B cell (primary cell): ENCODE measurements around the gene ASTN1. TPM values are rescaled to one million over a fixed set of nuclear protein-coding genes. Genes with fewer than 3 reads are reported as not detected.

Experiments used
- ATAC-seq: fragments of 200-7000 bp; cut with Tn5 transposase; one replicate; pipeline ENCODE4 v1.10.0; 2021; ENCODE audit warnings: low read depth, mild to moderate bottlenecking, moderate number of reproducible peaks, moderate library complexity
- CTCF ChIA-PET: fragments of 350-600 bp; sonication (Branson Sonifier 250); formaldehyde crosslinking; loops from one replicate; lab custom pipeline; 2021; ENCODE audit warnings: antibody characterized with exemption, inconsistent platforms; lab: Charles Lee
- POLR2A ChIA-PET: fragments of 350-600 bp; sonication (Branson Sonifier 250); formaldehyde crosslinking; loops from one replicate; lab custom pipeline; 2021; ENCODE audit warnings: antibody characterized with exemption; lab: Charles Lee
- DNase-seq: peaks from one replicate; pipeline ENCODE4 v3.0.0; 2013
- H2AFZ ChIP-seq: 2 replicates; pipeline ENCODE4 v1.6.1; 2012; ENCODE audit warnings: mild to moderate bottlenecking, low read depth, low read length; ENCODE audit not compliant: insufficient read depth, poor library complexity, severe bottlenecking
- H3K27ac ChIP-seq, 2 donors: 1 replicate in 1 of 2; 2 replicates in 1 of 2; pipeline ENCODE4 v1.5.1; 2012 to 2013; ENCODE audit warnings: low read length in 2 of 2, mild to moderate bottlenecking in 2 of 2, moderate library complexity in 1 of 2
- H3K27me3 ChIP-seq, 4 experiments: fragments of 200-600 bp in 1 of 4; sonication (generic) in 1 of 4; replicated peaks in 1 of 4; 1 replicate in 2 of 4; 2 replicates in 2 of 4; pipeline versions ENCODE4 v1.6.1 to v1.7.0; 2013 to 2016; ENCODE audit warnings: low read length in 3 of 4, mild to moderate bottlenecking in 2 of 4, mixed read lengths in 1 of 4, moderate library complexity in 1 of 4; ENCODE audit not compliant: insufficient read depth in 4 of 4, control insufficient read depth in 3 of 4; ENCODE audit errors: control extremely low read depth in 1 of 4
- H3K36me3 ChIP-seq, 2 experiments: replicated peaks in 1 of 2; 1 replicate in 1 of 2; 2 replicates in 1 of 2; pipeline versions ENCODE4 v1.6.1 to v1.7.1; 2013; ENCODE audit warnings: low read length in 1 of 2; ENCODE audit not compliant: insufficient read depth in 2 of 2, control insufficient read depth in 1 of 2; ENCODE audit errors: control extremely low read depth in 1 of 2, extremely low read depth in 1 of 2
- H3K4me1 ChIP-seq, 2 donors: fragments of 200-600 bp in 1 of 2; sonication (generic) in 1 of 2; 1 replicate in 1 of 2; 2 replicates in 1 of 2; pipeline versions ENCODE4 v1.5.1 to v1.6.1; 2013 to 2017; ENCODE audit warnings: low read length in 2 of 2; ENCODE audit not compliant: control insufficient read depth in 2 of 2, insufficient read depth in 2 of 2
- H3K4me2 ChIP-seq: replicated peaks from 2 replicates; pipeline ENCODE3; 2012; ENCODE audit warnings: mild to moderate bottlenecking, low read depth, low read length; ENCODE audit not compliant: poor library complexity, severe bottlenecking
- H3K4me3 ChIP-seq, 5 experiments: fragments of 200-600 bp in 1 of 5; sonication (generic) in 1 of 5; 1 replicate in 3 of 5; 2 replicates in 2 of 5; pipeline versions ENCODE4 v1.5.1 to v1.7.0; 2011 to 2016; ENCODE audit warnings: low read length in 4 of 5, mild to moderate bottlenecking in 4 of 5, low read depth in 2 of 5, control low read depth in 1 of 5, moderate library complexity in 1 of 5; ENCODE audit not compliant: insufficient read depth in 1 of 5; ENCODE audit errors: control extremely low read depth in 1 of 5, extremely low read depth in 1 of 5
- H3K79me2 ChIP-seq: fragments of 200-600 bp; sonication (generic); one replicate; pipeline ENCODE4 v1.6.0; 2016; ENCODE audit warnings: low read length; ENCODE audit not compliant: control insufficient read depth, insufficient read depth
- H3K9ac ChIP-seq: fragments of 200-600 bp; sonication (generic); 2 replicates; pipeline ENCODE4 v1.6.1; 2017; ENCODE audit warnings: mild to moderate bottlenecking, low read length, moderate library complexity
- H3K9me3 ChIP-seq, 3 donors: one replicate each; pipeline versions ENCODE4 v1.6.1 to v1.7.1; 2013; ENCODE audit warnings: low read length in 2 of 3; ENCODE audit not compliant: control insufficient read depth in 2 of 3, insufficient read depth in 1 of 3; ENCODE audit errors: control extremely low read depth in 1 of 3
- H4K20me1 ChIP-seq: 2 replicates; pipeline ENCODE4 v1.6.0; 2012; ENCODE audit warnings: mild to moderate bottlenecking, low read length; ENCODE audit not compliant: insufficient read depth, control insufficient read depth, poor library complexity, severe bottlenecking
- H3K27ac Mint-ChIP-seq: one replicate; pipeline ENCODE4 v1.8.0; 2021; ENCODE audit warnings: mixed read lengths
- H3K27me3 Mint-ChIP-seq: one replicate; pipeline ENCODE4 v1.8.0; 2021; ENCODE audit warnings: mixed read lengths
- H3K4me1 Mint-ChIP-seq: one replicate; pipeline ENCODE4 v1.8.0; 2021; ENCODE audit warnings: mixed read lengths
- H3K4me3 Mint-ChIP-seq: one replicate; pipeline ENCODE4 v1.8.0; 2021; ENCODE audit warnings: mixed read lengths
- H3K9me3 Mint-ChIP-seq: one replicate; pipeline ENCODE4 v1.8.0; 2022; ENCODE audit warnings: mixed read lengths; ENCODE audit not compliant: insufficient read depth
- CTCF ChIP-seq: fragments of 200-600 bp; IDR thresholded peaks from one replicate; pipeline ENCODE4 v1.8.0; 2022; ENCODE audit warnings: antibody characterized with exemption, mild to moderate bottlenecking
- EZH2 ChIP-seq: IDR thresholded peaks from 2 replicates; pipeline ENCODE4 v1.6.1; 2012; ENCODE audit warnings: borderline replicate concordance, low read depth, mild to moderate bottlenecking, moderate library complexity, low read length; ENCODE audit not compliant: insufficient read depth, poor library complexity, severe bottlenecking
- WGBS: methylation state at CpG from one replicate; pipeline ENCODE4 v1.1.5; 2013; ENCODE audit warnings: missing lambda C conversion rate; ENCODE audit not compliant: insufficient coverage; 5-methylcytosine and 5-hydroxymethylcytosine counted together
- intact Hi-C: fragments of 100-400 bp; cut with micrococcal nuclease; formaldehyde crosslinking; loops from one replicate; pipeline ENCODE4 v1.10.0; 2022
- polyA plus RNA-seq: library from polyadenylated mRNA; depleted of rRNA; stranded (reverse); fragments of >200 nt; gene quantifications from 2 replicates; pipeline ENCODE4 v1.2.3, GENCODE V29; 2012
- total RNA-seq, 2 donors: library from RNA; stranded (reverse); fragments of 120-200 nt in 1 of 2; gene quantifications; 1 replicate in 1 of 2; 2 replicates in 1 of 2; pipeline versions ENCODE4 v1.2.3 to v1.2.4, GENCODE V29; 2013 to 2022

The ASTN1 gene
- total and polyA plus RNA-seq, 2 donors (not counting 1 experiment from before 2014, with no cell fraction given), result not detected

- Mint-ChIP-seq H3K27me3 (peaks cover 31% of the 10 kb centered on the region), H3K4me3 (no peak overlapping the region), H3K4me1 (no peaks in the 10 kb centered on the region), H3K9me3 (no peaks in the 10 kb centered on the region), H3K27ac (no peak overlapping the region)
- 100% methylated on average over 1 of the region's 8 CpGs for WGBS
- DNase-seq, result no peak
- peaks cover 0 to 3% (median 0%) of the 10 kb centered on the region in 4 experiments for H3K27me3 ChIP-seq
- no peak overlapping the region for H2AFZ ChIP-seq
- CTCF ChIA-PET, result no interaction called here
- no peak overlapping the region for H3K27ac ChIP-seq
- H3K79me2 ChIP-seq, result no peaks in the 10 kb centered on the region
- H3K4me3 ChIP-seq, result no peak overlapping the region
- H3K9me3 ChIP-seq, result no peaks in the 10 kb centered on the region
- H3K4me1 ChIP-seq, result no peaks in the 10 kb centered on the region
- no peak overlapping the region for H3K4me2 ChIP-seq
- no peak for ATAC-seq
- intact Hi-C loops, result no loop called here
- no peak overlapping the region for H3K9ac ChIP-seq
- no peaks in the 10 kb centered on the region for H4K20me1 ChIP-seq
- no peak for TF ChIP-seq EZH2
- TF ChIP-seq CTCF, result no peak
- POLR2A ChIA-PET, result no interaction called here
- H3K36me3 ChIP-seq, result no peaks in the 10 kb centered on the region
Measured at GRCh38 chr1:176919386-176920378, 244.8 kb downstream of the ASTN1 start.

GRCh38 chr1:176905648-176906047 lies 258.9 kb downstream of the ASTN1 start:
- H3K9ac ChIP-seq, result no peak overlapping the region
- Mint-ChIP-seq H3K4me3 (no peak overlapping the region), H3K4me1 (no peaks in the 10 kb centered on the region), H3K27me3 (peaks cover 20% of the 10 kb centered on the region), H3K27ac (no peak overlapping the region), H3K9me3 (no peaks in the 10 kb centered on the region)
- ATAC-seq (no peak), DNase-seq (no peak)
- ChIA-PET POLR2A (no interaction called here), CTCF (no interaction called here)
- no peaks in the 10 kb centered on the region for H3K4me1 ChIP-seq
- TF ChIP-seq CTCF (no peak), EZH2 (no peak)
- no peak overlapping the region for H3K4me2 ChIP-seq
- peaks cover 0 to 3% (median 0%) of the 10 kb centered on the region in 3 donors for H3K9me3 ChIP-seq
- H3K36me3 ChIP-seq, result no peaks in the 10 kb centered on the region
- H4K20me1 ChIP-seq, result no peaks in the 10 kb centered on the region
- H3K4me3 ChIP-seq, result no peak overlapping the region
- no peak overlapping the region for H2AFZ ChIP-seq
- WGBS, result 87% methylated on average over 7 of the region's 7 CpGs
- no peaks in the 10 kb centered on the region for H3K27me3 ChIP-seq
- H3K79me2 ChIP-seq, result no peaks in the 10 kb centered on the region
- H3K27ac ChIP-seq, result no peak overlapping the region
- intact Hi-C loops, result no loop called here
